ENCODE measurements around the gene FRMD4A.

The FRMD4A gene

DNA sequence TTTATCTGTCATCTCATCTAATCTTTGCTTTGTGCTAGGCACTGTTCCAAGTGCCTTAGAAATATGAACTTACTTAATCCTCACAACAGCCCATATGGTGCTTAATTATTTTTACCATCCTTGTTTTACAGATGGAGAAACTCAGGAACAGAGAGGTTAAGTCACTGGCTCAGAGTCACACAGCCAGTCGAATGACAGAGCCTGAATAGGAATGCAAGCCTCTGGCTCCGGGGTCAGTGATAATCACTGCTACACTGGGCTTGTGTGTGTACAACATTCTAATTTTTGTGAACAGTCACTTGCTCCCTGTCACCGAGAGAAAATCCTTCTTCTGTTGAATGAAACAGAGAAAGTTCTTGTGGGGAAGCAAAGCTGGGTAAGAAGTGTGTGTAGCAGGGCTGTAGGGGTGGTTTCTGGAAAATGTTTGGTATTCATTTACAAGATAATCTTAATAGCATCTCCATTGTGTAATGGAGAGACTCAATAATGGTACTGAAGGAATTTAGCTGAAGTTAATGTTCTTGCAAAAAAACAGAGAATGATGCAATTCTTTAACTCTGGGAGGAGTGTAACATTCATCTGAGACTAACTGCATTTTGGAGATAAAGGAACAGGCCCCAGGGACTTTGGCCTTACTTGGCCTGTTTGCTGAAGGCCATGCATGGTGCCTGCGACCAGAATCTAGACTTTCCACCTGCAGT is 290.6 kb downstream of the FRMD4A start:
- no peak for DNase-seq

DNA sequence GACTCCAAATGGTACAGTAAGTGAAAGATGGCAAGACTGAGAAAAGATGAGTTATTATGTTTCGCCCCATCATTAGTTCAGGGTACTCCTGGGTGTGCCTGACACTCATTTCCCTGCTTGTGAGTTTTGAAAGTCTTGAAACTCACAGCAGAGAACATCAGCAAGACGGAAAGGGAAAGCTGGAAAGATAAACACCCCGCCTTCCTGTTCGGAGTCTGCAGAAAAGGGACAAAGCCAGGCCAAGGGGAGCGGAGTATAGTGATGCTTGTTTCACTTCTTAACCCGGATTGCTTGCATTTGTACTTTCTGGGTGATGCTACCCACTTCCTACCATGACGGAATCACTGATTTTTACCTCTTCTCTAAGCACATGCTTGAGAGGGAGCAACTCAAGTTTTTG is 294.5 kb downstream of the FRMD4A start:
- DNase-seq: no peak

DNA sequence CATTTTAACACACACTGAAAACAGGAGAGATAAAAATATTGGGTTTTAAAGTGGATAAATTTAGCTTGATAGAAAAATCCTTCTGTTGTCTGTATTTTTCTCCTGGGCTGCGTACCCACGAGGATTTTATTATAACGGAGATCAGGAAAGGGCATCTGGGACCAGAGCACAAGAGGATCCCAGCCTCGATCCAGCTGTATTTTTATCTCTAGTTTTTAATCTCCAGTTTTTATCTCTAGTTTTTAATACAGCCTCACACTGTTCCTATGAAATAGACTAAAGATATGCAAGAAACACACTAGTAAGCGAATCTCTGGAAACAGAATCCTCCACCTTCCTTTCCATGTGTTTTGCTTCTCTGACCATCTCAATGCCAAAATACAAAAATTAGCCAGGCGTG is 295.2 kb downstream of the FRMD4A start:
- no peak for DNase-seq

DNA sequence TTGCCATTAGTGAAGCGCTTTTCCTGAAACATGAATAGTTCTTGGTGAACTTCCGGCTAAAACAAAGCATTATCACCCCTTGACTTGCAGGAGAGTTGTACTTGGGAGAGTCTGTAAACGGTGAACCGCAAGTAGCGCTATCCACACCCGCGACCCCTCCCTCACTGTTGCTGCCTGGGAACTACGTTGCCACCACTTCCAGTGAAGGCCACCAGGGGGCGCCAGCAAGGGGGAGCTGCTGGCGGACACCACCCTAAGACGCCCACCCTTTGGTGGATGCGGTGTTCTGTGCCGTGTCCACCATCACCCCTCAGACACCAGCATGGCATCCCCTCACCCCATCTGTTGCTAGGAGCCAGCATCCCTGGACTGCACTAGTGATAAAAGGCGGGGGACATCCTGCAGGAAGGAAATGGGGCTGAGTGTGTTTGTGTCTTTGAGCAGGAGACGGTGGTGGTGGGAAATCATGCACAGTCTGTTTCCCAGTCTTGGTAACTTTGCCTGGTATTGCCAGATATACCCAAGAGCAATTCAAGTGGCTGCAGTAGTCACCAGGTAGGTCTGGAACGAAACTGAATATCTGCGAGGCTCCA is 298.2 kb downstream of the FRMD4A start:
- peak; percentile 38 for DNase-seq

DNA sequence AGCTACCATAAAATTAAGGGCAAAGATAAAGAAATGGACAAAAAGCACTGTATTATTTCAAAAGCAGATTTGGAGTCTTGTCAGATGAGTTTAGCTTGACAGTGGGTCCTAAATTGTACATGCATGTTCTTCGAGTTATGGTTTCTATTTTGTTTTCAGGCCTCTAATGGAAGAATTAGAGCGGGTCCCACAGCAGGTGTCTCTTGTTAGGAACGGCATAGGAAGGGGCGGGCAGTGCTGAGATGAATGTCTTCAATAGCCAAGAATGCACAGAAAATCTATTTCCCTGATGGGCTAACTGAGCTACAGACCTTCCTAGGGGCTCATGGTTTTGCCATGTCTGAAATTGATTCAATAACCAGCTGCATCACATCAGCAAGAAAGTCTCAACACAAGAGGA is 304.4 kb downstream of the FRMD4A start:
- no peak for DNase-seq

DNA sequence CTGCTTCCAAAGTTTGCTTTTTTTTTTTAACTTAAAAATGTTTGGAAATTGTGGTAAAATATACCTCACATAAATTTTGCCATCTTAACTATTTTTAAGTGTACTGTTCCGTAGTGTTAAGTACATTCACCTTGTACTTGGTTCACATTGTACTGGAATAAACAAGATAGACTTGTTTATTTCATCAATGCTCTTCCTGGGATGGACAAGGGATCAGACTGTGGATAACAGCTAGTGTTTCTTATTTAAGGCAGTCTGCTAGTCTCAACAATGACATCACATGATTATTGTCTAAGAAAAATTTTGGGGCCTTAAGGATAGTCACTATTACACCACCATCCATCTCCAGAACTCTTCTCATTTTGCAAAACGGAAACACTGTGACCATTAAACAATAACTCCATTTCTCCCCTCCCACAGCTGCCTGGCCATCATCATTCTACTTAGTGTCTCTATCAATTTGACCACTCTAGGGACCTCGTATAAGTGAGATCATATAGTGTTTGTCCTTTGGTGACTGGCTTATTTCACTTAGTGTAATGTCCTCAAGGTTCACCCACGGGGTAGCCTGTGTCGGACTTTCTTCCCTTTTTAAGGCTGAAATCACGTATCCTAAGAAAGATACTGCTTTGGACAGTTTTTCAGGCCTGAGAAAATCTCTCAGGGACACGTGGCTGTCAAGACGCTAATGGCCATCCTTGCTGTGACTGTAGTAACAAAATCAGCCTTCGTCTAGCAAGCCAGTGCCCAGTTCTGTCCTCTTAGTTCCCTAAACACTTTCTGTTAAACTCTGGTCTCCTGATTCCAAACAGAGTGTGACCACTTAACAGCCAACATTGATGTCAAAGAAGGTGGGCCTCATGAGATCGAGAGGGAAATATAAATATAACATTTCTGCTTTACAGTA is 305.2 kb downstream of the FRMD4A start:
- no peak for DNase-seq

DNA sequence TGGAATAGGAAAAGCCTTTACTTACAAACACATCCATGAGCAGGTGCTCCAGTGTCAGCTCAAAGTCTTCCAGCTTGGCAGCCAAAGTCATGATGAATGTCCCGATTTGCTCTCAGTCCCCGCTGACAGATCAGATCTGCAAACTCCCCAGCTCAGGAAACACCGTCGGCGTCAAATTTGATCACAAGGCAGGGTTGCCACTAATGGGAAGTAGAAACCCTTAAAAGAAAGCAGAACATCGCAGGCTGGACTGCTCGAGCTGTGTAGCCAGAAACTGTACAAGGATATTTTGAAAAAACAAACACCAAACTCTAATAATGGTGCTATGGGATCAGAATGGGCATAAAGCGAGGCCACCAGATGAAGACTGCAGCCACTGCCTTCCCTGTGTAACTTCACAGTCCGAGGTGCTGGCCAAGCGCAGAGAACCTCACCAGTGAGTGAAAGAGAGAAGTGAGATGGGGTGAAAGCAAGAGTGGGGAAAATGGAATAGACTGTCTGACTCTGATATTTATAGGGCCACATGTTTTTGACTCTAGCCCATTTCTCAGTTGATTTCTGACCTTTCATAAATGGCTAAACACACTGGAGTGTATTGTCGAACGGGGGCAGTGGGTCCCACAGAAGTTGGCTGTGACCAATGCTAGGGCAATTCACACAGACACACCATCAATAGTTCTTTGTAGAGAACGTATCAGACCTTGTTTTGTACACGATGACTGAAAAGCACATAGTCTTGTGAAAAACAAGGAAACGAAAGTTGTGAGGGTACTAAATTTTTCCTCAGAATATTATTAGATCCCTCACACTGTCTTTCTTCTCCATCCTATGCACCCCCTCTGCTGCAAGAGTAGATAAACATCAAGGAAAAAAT is 306.2 kb downstream of the FRMD4A start:
- no peak for DNase-seq

DNA sequence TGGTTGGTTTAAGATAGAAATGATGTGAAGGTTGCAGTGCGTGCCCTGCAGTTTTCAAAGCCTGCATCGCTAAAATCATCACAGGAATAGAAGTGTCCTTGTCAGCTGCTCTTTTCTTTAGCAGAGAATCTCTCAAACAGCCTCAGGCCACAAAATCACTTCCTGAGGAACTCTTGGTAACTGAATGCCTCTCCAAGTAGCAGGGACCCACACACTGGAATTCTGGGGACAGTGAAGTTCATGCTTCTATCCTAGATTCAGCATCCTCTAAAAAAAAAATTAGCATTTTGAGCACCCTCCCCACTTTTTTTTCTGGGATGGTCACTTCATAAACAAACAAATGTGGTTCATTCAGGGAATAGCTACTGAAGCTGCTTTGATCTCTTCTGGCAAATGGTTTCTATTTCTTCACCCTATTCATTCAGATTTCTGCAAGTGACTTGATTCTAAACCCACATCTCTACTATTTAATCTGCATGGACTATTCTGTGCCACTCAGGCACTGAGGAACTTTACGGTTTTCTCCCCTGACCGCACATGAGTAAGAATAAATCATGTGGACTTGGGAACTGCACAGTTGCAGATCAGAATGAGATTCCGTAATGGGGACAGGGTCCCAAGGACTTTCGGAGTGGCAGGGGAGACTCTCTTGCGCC is 306.9 kb downstream of the FRMD4A start:
- DNase-seq: no peak

DNA sequence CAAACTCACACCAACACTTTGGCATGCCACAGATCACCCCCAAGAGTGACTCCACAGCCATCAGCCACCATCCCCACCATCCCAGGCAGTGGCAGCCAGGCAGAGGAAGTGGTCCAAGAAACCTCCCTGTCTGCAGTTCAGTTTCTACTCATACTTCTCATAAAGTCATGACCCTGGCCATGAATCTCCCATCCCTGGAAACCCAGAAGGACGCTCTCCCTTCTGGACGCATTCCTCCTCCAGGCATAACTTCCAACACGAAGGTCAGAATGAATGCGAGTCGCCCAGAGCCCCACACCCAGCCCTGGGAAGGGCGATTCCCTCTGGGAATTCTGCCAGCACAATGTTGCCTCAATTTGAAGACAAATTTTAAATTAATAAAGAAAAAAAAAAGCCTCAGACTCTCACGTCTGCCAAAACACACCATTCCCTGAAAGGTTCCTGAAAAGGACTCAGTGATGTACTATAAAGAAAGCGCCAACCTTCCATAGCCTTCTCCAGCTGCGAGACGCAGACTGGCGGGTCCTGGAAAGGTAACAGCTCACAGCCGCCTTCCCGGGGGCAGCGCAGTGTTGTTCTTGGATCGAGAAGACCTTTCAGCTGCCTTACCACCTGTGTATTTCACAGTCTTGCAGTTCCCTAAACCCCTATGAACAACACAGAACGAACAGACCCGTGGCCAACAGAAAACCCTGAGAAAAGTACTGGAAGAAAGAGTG is 307.6 kb downstream of the FRMD4A start:
- DNase-seq: no peak

DNA sequence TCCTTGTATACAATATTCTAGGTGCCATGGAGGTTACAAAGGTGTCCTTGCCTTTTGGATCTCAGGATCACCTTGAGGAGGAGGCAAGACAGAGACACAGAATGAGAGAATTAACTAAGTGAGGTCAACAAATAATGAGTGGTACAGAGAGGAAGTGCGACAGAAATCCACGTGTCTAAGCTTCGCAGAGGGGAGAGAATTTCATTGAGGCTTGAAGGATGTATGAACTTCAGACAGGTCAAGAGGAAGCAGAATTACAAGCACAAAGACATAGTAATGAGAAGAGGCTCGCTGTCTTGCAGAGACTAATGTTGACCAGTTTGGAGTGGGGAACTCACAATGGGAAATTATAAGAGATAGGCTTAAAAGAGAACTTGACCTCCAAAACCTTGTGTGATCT is 308.7 kb downstream of the FRMD4A start:
- DNase-seq: no peak

DNA sequence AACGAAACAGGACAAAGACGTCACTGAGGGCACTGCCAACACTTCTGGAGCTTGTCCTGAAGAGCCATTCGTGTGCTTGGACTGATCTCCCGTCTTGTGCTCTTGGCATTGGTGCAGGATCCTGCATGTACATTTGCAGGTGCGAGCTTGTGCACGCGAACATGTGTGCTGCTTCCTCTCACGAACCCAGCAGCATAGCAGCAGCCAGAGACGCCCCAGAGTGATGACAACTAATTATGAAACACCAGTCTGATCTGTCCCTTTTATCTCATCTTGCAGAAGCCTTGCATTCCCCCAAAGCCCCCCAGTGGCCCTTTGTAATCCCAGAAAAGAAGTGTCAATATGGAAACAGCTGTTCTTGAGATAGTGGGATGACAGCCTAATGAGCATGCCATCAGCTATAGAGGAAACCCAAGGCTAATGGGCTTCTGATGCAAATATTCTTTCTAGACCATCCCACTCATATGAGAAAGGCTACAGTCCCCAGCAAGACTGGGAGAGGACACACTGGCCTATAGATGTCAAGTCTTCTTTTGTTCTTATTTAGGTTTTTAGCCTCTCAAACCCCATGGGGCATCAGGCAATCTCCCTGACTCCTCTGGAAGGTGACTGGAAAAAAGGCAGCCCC is 310.6 kb downstream of the FRMD4A start:
- no peak for DNase-seq

DNA sequence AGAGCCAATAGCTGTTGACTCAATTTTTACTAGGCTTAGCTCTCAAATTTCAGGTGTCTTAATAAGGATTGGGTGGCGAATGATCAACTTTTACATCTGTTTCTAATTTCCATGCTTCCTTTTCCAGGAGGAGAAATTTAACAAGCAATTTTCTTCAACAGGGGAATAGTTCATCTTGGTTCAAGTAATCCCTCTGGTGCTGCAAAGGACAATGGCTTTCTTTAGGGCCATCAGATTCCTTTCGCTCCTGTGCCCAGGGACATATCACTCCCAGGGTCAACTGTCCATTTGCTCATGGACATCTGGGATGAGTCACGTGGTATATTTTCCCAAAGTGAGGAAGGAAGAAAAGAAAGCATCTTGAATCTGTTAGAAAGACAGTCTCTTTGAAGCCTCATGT is 313.3 kb downstream of the FRMD4A start:
- no peak for DNase-seq

DNA sequence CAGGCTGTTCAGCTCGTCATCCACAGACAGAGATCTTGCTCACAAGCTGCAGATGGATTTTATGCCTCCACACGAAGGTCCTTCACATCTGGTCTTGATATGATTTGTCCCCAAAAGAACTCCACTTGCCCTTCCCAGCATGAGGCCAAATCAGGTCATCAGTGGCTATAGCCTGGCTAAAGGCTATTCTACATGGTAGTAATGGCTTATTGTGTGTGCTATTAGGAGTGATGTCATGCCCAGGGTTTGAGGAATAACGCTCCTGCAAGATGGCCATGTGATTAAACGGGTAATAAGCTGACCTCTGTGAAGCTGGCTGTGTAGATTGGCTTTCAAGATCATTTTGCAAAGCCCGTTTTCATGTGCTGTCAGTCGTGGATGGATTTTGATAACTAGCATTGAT is 313.8 kb downstream of the FRMD4A start:
- no peak for DNase-seq

DNA sequence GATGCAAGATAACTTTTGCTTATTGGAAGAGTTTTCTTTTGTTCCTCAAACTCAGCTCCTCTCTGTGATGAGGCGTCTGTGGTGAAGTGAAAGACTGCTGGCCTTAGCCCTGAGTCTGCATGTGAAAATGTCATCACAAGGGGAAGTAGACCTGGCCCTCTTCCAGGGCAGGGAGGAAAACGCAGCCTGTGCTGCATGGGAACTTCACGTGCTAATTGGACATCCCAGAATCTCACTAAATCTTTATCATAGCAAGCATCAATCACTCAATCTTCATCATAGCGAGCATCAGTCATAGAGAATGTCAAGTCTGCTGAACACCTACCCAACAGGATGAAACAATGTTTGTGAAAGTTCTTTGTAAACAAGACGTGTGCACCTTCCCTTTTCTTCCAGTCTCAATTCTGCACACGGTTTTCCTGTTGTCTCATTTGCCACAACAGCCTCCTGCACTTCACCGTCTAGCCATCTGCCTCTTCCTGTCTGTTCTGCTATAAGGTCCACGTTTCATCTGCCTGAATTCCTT is 314.6 kb downstream of the FRMD4A start:
- no peak for DNase-seq

DNA sequence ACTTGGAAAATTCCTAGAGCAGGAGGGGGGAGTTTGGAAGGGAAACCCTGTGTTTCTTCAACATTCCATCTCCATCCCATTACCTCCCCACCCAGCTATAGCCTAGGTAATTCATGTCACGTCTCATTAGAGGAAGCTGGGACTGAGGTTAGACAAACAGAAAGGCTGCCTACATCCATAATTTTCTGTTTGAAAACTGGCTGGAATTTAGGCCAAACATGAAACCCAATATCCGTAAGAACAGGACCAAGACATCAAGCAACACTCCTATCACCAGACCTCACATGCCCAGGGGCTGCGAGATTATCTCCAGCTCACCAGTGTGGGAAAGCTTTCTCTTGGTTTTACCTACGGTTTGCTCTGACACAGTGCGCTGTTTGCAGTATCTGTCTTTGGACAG is 316.3 kb downstream of the FRMD4A start:
- DNase-seq: no peak

DNA sequence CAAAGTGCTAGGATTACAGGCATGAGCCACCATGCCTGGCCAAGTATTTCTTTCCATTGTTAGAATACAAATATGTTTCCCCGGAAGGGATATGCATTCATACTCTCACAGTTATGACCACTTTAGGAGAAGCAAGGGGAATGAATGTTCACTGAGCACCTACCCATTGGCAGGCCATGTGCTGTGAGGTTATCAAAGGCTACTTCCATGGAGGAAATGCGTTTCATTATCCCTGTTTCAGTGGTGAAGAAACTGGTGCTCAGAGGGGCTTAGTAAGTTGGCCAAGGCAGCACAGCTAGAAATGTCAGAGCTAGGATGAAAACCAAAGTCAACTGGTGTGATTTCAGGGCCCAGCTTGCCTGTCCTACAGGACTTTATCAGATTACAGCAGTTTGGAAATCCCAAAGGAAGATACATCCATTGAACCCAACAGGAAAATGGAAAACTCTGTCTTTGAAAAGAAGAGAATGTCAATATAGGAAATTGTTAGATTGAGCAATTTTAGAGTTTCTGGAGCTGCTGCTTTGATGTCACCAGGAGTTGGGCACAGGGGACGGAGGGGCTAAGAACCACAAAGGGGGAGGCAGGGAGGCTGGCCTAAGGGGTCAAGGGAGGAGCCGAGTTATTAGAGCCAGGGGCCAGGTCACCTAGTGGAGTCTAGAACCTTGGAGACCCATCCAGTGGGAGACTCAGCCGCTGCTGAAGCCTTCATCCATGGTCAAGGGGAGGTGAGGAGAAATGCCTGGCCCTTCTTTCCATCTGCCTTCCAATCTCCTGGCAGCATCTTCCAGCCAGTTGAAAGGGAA is 319.8 kb downstream of the FRMD4A start:
- no peak for DNase-seq

DNA sequence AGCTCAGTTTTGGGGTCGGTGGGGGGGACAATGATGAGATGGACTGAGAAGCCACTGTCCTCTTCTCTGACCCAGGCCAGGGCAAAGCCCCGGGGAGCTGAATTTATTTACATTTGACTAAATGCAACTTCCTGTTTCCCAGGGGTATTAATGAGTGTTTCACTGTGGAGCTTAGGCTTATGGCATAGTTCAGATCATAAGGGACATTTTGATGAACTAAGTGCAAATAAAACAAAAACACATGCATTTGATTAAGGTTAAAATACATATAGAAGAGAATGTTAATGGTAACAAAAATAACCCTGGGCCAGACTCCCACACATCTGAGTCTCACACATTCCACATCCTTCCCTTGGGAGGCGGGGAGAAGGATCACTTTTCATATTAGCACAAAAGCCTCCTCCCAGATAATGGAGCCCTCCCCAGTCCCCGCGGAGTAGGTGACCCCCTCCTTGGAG is 320.6 kb downstream of the FRMD4A start:
- no peak for DNase-seq

DNA sequence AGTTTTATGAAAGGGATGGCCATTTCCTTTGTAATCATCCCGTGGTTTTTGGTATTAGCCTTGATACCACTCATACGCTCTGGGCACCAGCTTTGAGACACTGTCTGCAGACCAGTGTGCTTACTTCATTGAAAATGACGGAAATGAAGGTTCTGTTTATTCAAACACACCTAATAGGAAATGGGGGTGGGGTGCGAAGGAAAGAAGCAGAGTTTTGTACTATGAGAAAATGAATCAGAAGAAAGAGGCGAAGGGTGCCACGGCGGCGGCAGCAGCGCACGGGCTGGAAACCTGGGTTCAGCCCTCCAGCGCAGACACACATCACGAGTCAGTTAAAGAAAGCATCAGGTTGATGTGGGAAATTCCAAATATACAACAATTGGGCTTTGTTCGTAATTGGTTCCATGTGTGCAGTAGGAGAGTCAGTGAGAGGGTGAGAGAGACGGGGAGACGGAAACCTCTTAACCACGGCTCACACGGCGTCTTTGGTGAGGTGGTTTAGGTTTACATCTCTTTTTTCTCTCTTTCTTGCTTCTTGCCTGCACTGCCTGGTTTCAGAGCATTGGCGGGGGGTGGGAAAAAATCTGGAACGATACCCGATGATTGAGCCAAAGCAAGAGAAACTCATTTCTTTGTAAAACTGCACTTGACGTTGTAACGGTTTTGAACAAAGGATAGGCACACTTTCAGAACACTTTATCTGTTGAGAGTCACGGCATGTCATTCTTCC is 321.2 kb downstream of the FRMD4A start:
- peak; percentile 27 for DNase-seq

DNA sequence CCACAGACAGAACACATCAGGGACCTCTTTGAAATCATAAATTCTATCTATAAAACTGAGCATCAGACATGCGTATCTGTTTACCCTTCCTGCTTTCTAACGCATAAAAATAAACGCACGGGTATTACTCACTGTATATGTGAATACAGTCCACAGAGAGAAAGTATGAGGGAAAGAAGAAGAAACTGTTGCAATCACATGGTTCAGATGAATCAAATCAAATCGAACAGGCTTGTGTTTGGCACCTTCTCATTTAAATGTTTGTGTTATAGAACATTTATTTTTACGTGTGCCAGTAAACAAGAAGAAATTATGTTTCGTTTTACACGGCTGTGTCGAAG is 322.0 kb downstream of the FRMD4A start:
- DNase-seq: no peak

All from activated gamma-delta T cell treated with Interleukin-2 at 50 U/mL for 16 hours (primary cell).